Fibroblast of skin of back (primary cell): ENCODE data around the gene ZP1.
"Not testable (repeated sequence)": the region's sequence is repeated elsewhere in the genome, so short reads cannot be mapped to it uniquely, and the experiment has no call there.

ENCODE experiments used
- DNase-seq: peaks from one replicate; pipeline ENCODE4 v3.0.0-alpha.2; 2013

The ZP1 gene

GRCh38 chr11:60878245-60879101 is 11.1 kb downstream of the ZP1 start:
- no peak for DNase-seq

DNA sequence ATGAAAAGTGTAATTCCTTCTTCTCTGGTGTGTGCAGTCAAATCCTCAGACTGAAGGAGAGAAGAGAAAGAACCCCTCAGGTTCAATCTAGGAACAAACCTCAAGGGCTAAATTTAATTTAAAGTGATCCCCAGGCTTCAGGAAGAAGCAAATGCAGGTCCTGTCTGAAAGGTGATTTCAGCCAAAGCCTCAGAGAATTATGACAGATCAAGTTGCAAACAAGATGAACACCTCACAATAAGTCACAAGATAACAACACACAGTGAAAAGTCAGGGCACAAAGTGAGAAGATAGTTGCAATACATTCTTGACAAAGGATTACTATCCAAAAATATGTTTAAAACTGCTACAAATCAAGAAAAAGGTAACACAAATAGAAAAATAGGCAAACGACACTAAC is 11.8 kb downstream of the ZP1 start:
- DNase-seq: no peak

- no peak for DNase-seq
Measured at GRCh38 chr11:60879971-60880588, 12.7 kb downstream of the ZP1 start.

DNA sequence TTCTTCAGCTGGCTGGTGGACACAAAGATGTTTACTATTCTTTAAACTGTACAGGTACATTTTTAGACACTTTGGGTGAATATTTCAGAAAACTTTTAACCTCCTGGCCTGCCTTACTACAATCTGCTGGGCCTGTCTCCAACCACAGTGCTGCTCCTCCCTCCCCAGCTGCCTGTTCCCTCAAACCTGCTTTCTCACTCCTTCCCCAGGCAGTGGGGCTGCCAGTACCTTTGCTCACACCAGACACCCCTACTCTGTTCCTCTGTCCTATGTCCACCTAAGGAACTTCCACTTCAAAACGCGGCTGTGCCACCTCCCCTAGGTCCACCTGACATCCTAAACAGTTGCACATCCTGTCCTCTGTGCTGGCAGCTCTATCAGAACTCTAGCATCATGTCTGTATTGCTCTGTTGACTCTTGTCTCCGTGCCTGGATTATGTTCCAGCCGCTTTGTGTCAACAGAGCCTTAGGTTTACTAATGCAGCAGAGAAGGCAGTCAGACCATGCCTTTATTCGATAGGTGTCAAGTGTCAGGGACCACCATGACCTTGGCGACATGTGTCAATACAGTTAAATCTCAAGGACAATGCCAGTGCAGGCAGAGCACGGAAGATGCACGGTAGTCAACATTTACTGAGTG is 13.4 kb downstream of the ZP1 start:
- no peak for DNase-seq

DNA sequence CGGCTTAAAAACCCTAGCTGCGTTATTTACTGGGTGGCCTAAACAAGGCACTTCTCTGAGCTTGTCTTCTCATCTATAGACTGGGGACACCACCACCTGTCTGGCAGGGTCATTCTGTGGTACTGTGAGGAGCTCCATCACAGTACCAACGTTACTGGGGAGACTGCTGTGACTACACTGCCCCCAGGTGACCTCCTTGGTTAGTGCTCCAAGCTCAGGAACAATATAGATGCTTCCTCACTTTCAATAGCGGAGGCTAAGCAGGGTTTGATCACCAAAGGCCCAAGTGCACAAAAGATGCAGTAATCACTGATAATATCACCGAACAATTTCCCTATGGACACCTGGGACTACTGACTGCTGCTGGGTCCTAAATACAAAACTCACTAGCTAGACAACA is 20.2 kb downstream of the ZP1 start:
- DNase-seq: peak; percentile 49

DNA sequence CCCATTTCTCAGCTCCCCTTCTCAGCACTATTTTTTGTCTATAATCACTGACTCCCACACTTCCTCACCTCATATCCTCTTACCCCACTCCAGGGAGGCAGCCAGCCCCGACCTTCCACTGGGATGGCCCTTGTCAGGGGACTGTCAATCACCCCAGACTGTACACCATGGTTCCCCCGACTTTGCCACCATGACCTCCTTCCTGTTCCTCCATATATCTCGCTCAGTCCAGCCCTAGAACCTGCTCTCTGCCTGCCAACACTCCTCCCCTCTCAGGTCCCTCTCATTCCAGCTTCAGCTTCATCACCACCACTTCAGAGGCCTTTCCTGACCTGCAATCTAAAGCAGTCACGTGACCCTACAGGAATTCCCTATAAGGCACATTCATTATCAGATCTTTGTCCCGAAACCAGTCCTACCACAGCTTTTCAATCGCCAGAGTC is 22.5 kb downstream of the ZP1 start:
- no peak for DNase-seq

DNA sequence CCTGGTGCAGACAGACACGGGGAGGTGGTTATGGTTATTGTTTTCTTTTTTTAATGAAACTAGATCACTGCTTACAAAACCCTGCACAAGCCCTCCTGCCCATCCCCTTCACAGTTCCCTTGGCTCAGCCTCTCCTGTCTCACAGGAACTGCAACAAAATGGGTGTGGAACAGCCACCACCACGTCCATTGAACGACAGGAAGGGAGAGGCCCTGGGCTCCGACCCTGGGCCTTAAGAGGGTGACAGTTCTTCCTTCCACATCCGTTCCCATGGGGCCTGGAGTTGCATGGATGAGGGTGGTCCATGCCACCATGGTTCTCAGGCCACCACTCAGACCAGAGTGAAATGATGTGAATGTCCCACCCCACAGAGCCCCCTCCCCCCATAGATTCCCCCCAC is 23.4 kb downstream of the ZP1 start:
- DNase-seq: no peak

GRCh38 chr11:60891103-60891741 is 23.9 kb downstream of the ZP1 start:
- no peak for DNase-seq

DNA sequence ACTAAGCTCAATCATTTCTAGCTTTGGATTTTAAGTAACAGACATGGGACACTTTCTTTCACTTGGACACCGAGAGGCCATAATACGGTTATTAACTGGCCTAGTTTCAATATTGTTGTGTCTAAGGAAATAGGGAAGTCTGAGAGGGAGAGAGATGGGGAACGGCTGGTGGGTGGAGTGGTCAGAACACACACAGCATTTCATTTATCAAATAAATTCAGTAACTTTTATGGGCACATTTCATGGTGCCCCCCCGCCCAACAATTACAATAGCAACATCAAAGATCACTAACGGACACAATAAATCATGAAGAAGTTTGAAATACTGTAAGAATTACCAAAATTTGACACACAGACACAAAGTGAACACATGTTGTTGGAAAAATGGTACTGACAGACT is 28.3 kb downstream of the ZP1 start:
- DNase-seq: no peak

- DNase-seq: no peak
Measured at GRCh38 chr11:60897496-60897895, 30.2 kb downstream of the ZP1 start.

DNA sequence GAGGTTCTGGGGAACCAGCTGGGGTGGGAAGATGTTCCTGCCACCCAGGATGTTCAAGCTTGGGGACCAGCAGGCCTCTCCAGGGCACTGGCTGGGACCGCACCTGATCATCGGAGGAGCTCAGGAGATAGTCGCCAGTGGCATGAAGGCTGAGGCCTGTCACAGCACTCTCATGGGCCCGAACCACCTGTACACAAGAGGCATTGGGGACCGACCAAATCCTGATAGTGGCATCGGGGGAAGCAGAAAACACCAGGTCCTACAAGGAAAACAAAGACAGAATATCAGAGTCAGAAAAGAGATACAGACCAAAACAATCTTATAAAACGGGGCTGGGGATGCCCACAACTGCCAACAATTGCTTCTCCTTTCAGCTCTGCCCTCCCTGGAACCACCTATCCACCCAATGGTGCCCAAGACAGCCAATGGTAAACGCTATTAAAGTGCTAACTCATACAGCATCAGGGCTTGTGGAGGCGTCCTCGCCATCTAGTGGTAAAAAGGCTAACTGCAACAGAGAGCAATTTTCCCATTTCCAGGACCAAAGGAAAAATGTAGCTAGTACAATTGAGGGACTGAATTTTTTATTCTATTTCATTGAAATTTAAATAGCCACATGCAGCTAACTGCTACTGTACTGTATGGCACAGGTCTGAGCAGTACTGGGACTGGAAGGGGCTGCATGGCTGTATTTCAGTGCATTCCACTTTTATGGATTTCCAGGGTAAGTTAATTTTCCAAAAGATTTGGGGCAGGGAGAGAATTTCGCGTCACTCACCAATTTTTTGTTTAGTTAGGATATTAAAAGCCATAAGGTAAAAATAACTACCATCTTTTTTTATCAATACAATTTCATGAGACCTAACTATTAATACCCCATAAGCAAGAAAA is 31.9 kb downstream of the ZP1 start:
- peak; percentile 66 for DNase-seq

- no peak for DNase-seq
Measured at GRCh38 chr11:60899977-60900376, 32.6 kb downstream of the ZP1 start.

DNA sequence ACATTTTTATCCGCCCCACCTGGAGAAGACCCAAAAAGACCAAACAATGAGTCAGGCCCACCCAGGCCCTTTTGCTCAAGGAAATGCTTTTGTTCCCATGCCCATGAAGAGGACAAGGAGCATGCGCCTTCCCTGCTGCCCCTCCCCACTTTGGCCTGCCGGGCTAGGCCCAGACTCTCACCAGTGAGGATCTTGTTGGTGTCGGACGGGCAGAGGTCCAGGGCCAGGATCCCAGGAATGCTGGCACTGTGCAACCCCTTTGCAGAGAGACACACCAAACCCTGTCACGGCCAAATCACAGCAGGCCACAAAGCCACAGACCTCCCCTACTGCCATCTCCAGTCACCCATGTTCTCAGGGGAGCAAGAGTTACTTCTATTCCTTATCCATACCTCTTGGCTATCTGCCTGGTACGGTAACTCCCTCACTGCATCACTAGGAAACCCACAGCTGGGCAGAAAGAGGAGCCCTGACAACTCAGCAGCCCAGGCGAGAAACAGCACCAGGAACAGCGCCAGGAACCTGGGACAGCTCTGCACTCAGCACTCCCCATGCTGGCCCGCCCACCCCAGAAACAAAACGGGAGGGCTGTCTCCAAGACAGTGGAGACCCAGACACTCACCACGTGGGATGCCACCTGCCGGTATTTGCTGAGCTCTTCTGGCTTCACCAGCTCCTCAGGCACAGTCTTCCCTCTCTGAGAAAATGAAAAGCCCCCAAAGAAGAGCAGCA is 33.5 kb downstream of the ZP1 start:
- no peak for DNase-seq

GRCh38 chr11:60902625-60903024 is 35.3 kb downstream of the ZP1 start:
- DNase-seq: no peak

GRCh38 chr11:60905047-60905446 is 37.7 kb downstream of the ZP1 start:
- no peak for DNase-seq

GRCh38 chr11:60905551-60906113 is 38.3 kb downstream of the ZP1 start:
- peak; percentile 43 for DNase-seq

GRCh38 chr11:60906132-60906972 is 39.0 kb downstream of the ZP1 start, which contains the start of gene PRPF19:
Gene PRPF19 (minus strand): TSS chr11:60906585. CDS start chr11:60906382, 203 bp downstream.
- DNase-seq: peak; percentile 97

- DNase-seq: no peak
Measured at GRCh38 chr11:60908803-60909202, 41.5 kb downstream of the ZP1 start.

DNA sequence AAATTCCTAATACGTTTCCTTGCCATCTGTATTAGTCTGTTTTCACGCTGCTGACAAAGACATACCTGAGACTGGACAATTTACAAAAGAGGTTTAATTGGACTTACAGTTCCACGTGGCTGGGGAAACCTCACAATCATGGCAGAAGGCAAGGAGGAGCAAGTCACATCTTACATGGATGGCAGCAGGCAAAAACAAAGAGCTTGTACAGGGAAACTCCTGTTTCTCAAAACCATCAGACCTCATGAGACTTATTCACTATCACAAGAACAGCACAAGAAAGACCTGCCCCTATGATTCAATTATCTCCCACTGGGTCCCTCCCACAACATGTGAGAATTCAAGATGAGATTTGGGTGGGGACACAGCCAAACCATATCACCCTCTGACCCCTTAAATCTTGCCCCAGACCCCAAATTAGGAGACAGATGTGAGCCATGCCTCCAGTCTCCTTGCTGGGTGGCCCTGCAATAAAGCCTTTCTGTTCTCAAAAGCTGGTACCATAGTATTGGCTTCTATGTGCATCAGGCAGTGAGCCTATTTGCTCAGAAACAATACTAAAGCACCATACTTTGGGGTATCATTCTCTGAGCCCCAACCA is 42.4 kb downstream of the ZP1 start:
- not testable (repeated sequence) for DNase-seq
